ENCODE data around the gene SPANXC.
"Not testable (repeated sequence)": the region's sequence is repeated elsewhere in the genome, so short reads cannot be mapped to it uniquely, and the experiment has no call there.

SPANXC gene, protein sequence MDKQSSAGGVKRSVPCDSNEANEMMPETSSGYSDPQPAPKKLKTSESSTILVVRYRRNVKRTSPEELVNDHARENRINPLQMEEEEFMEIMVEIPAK

DNA sequence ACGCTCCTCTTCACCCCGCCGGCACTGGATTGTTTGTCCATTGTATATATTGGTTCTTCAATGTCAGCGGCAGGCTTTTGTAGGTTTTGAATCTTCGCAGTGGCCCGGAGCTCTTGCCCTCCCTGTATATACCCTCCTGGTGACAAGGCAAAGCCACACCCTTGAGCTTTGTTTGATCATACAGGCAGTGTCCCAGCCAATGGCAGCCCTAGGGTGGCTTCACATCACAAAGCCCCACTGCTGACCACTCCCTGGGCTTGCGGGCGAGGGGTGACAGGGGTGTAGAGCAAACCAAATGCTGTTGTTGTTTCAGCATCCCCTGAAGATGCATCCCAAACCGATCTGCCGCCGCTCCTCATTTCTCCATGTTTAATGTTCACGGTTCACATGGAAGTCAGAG lies at the start of gene SPANXC:
Gene SPANXC (minus strand): TSS at position 101 of the 400 bp plus-strand sequence. CDS start 60 bp downstream, at position 41.
- DNase-seq: not testable (repeated sequence)

- no peak for DNase-seq
These were observed 37.2 kb upstream of the SPANXC start for GRCh38 chrX:141279476-141279875.

GRCh38 chrX:141278306-141278705 lies 36.0 kb upstream of the SPANXC start:
- DNase-seq: peak; percentile 1

GRCh38 chrX:141258080-141258479 lies 15.8 kb upstream of the SPANXC start:
- no peak for DNase-seq

DNA sequence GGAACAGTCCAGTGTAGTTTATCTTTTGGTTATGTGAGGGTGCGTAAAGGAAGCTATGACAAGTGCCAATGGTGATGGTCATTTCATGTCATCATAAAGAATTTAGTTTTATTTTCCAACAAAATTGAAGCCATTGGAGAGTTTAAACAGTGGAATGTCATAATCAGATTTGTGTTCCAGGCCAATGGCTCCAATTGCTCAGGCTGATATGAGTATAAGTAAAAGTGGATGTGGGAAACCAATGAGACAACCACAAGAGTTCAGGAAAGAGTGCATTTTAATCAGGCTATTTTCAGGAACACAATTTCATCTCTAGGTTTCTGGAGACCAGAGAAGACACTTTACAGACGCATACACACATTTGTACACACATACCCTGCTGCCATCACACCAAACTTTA lies 20.7 kb downstream of the SPANXC start:
- no peak for DNase-seq

- DNase-seq: no peak
These were observed 21.8 kb downstream of the SPANXC start for GRCh38 chrX:141220342-141221008.

GRCh38 chrX:141214196-141214595 lies 28.1 kb downstream of the SPANXC start:
- DNase-seq: no peak

- DNase-seq: no peak
These were observed 40.4 kb downstream of the SPANXC start for GRCh38 chrX:141201962-141202361.
